AG20443 (cell line): ENCODE data around the gene TRPM2.
"Not testable (repeated sequence)": the region's sequence is repeated elsewhere in the genome, so short reads cannot be mapped to it uniquely, and the experiment has no call there.

ENCODE experiments used
- DNase-seq: peaks from one replicate; pipeline ENCODE4 v3.0.0; 2012; ENCODE audit warnings: low spot score, mixed read lengths

Gene TRPM2

DNA sequence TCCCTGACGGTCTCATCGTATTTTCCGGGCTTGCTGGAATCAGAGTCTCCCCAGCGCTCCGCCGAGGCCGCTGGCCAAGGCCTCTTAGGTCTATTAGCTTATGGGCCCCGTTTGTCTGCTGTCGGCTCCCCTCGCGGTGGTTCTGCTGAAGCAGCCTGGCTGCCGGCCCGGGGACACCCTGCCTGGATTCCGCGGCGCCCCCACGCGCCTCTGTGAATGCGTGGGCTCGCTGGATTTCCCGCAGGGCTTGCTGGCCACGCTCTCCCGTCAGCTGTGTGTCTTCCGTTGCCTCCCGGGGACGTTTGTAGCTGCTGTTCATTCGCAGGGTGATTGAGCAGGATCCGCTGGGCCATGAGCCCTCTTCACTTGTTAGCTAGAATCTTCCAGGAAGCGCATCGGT lies 110.3 kb downstream of the TRPM2 start:
- DNase-seq = no peak

DNA sequence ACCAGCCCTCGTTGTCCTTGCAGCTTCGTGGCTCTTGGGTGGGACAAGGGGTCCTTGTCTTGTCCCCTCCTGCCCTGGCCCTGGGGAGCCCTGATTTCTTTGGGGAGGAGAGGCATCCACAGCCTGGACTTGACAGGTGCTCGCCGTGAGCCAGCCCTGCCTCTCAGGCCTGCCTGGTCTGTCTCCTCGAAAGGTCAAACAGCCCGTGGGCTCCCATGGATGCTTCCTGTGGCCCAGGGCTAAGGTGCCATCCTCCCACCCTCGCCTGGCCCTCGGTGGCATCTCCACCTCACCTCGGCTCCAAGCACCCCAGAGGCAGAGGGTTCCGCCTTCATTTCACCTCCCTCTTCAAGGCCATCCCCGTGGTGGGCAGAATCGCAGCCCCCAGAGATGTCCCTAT lies 110.9 kb downstream of the TRPM2 start:
- no peak for DNase-seq

DNA sequence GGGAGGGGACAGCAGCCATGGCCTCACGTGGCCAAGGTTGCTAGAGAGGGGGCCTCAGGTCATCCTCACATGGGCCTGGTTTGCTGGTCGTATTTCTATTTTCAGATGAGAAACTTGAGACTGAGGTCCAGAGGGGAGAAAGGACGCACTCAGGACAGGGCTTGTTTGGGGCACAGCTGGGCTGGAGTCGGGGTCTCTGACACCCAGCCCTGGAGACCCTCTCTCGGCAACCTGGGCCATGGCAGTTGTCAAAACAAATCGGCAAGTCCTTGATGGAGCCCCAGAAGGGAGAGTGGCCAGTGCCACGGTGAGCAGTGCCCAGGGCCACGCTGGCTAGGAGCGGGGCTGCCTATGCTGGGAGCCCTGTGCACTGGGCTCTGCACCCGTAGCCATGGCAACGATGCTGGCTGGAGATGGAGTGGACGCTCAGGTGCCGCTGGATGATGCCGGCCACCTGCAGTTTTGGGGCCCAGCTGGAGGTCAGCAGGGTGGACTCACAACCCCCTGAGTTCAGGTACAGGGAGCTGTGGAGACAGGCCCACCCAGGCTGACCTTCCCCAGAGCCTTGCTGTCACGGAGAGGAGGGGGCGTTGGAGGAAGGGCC lies 113.0 kb downstream of the TRPM2 start:
- no peak for DNase-seq

DNA sequence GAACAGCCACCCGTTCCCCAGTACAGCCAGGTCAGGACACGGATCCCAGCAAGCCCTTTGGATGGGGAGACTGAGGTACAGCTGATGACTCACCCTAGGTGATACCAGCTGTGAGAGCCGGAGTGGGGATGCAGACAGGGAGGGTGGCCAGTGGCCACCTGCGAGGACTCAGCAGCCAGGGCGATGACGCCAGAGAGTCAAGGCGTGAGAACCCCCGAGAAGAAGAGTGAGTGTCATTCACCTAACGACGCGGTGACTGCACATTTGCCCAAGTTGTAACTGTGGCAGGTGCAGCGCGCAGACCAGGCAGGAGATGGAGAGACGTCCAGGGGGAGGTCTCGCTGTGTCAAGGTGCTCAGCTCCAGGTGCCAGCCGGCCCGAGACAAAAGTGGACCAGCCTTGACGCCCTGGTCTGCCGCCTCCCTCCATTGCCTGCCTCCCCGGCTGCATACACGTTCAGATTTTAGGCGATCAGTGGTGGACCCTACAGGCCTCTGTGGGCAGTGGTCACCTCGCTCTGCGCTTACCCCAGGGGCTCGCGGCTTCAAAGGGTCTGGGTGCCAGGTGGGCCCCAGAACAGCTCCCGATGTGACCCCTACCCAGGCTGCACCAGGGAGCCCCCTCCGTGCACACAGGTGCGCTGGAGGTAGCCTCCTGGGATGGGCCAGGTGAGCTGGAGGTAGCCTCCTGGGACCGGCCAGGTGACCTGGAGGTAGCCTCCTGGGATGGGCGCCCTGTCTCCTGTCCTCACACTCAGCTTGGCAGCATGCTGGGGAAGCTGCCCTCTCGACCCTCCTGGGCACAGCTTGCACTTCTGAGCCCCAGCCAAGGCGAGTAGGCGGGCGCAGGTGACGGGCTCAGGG lies 113.8 kb downstream of the TRPM2 start:
- DNase-seq = no peak

DNA sequence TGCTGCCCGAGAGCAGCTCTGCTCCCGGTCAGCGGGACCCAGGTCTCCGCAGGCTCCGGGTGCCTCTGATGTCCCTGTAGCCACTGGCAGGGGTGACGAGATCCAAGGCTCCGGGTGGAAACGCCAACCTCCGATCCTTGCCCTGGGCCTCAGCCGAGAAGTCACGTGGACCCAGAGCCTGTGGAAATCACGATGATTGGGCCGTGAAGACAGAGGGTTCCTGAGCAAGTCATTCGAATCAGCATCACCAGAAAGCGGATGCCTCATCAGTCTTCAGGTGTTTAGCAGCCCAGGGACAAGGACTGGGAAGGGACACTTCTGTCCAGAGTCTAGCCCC lies 114.4 kb downstream of the TRPM2 start:
- DNase-seq = no peak

DNA sequence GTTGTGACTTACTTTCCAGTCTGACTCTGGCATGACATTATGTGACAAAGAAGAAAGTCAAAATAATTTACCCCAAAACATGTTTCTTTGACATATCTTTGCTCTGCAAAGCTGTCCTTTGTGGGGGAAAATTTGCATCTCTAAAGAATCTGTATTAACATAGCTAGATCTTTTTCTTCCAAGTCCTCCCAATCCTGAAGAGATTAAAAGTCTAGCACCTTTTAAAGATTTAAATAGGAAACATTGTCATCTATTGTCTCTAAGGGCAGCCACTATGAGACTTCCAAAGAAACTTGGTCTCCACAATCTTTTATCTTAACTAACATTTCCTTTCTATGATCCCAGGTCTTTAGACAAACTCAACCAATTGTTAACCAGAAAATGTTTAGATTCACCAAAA lies 117.9 kb downstream of the TRPM2 start:
- DNase-seq = no peak

DNA sequence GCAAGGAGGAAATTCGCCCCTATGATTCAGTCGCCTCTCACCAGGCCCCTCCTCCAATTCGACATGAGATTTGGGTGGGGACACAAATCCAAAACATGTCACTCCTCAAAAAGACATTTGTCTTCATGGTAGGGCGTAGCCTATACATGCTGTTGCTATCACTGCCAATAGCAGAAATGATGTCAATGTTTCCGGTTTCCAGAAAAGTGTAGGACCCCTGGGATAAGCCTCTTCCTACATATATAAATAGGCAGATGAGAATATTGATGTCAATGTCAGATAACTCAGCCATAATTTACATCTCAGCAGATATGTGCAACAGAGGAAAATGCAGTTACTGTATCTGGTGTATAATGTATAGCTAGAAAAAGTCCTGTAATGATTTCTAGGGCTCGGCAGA lies 118.6 kb downstream of the TRPM2 start:
- DNase-seq = no peak

DNA sequence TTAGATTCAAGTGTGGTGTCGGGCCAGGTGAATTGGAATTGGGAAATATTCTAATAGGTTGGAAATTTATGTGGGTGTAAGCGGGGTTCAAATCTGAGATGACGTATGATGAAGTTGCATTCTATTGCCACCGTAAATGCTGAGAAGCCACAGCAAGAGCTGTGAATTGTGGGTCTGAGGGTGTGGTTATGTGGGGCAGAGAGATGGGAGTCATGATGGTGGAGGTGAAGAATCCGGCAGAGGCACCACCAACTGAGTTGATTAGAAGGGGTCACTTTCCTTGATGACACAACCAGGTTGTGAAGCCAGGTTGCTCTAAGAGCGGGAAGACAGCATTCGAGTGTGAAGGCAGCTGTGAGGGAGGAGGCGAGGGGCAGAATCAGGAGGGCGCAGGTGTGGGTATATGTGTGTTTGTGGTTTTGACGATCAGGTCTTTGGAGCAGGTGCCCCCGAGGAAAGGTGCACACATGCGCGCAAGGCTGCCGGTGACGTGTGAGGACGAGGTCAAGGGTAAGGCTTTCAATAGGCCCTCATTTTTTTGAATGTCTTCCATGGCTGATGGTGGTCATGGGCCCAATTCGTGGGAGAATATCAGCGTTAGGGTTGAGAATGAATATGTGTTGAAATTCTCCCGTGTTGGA lies 120.6 kb downstream of the TRPM2 start:
- no peak for DNase-seq

DNA sequence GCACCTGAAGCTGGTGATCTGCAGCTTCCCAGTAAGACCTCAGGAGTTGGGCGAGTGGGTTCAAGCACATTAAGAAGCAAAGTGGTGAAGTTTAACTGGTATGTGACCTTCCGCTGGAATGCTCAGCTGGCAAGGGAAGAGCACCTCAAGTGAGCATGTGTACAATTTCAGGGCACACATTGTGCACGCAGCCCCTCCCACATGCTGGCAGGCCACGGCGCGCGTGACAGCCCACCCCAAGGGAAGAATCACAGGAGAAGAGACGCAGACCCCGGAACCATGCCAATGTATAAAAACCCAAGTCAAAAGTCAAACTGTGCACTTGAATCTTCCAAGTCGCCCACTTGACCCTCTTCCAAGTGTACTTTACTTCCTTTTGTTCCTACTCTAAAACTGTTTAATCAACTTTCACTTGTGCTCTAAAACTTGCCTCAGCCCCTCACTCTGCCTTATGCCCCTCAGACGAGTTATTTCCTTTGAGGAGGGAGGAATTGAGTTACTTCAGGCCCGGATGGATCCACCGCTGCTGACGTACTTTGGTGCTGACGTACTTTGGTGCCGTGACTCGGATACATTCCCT lies 121.9 kb downstream of the TRPM2 start:
- DNase-seq = no peak

DNA sequence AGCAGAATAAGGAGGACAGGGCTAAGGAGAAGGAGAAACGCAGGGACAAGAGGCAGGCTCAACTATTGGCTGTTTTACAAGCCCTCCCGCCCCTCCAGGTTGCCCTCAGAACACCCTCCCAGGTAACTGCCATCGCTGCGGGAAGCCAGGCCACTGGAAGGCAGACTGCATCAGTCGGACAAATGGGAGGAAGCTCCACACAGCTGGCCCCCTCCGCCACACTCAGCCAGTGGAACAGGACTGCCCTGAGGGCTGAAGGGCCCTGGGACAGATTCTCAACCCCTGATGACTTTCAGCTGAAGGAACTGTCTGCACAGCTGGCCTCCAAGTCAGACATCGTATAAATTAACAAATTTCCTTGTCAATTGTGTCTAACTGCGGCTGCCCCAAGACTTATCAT lies 123.7 kb downstream of the TRPM2 start:
- DNase-seq = no peak

DNA sequence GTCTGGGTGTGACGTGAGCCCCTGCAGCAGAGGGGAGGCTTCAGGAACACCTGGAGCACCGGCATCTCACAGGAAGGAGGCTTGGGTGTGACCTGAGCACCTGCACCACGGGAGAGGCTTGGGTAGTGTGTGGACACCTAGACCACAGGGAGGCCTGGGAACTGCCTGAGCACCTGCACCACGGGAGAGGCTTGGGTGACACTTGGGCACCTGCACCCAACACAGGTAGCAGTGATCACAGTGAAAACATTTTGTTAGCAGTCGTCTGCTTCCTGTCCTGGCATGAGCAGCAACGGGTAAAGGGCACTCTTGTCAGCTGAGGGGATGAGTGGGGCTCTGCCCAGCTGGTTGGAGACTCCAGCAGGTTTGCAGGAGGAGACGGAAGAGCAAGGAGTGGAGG lies 124.3 kb downstream of the TRPM2 start:
- no peak for DNase-seq

DNA sequence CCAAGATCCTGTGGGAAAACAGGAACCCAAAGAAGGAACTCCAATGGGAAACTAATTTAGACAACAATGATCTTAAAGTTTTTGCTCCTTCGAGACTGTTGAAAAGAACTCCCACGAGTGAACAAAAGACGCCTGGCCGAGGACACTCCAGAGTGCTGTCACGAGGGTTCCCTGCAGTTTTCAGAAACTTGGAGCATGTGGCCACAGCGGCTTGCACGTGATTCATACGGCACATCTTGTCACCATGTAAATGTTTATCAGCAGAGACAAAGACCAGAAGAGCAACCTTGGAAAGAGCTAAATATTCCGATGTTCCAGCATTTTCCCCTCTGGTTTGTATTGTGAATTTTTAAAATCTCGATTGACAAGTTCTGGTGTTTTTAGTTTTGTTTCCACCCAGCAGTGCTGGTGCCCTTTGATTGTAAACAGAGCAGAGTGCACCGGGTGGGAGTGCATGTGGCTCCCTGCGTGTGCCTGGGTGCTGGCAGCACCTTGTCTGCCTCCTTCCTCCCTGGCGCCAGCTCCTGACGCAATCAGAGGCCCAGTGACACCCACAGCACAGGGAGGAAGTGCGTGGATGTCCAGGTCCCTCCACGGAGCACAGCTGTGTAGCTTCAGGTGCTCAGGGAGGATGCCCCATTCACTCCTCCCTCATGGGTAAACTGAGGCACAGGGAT lies 124.8 kb downstream of the TRPM2 start:
- no peak for DNase-seq

DNA sequence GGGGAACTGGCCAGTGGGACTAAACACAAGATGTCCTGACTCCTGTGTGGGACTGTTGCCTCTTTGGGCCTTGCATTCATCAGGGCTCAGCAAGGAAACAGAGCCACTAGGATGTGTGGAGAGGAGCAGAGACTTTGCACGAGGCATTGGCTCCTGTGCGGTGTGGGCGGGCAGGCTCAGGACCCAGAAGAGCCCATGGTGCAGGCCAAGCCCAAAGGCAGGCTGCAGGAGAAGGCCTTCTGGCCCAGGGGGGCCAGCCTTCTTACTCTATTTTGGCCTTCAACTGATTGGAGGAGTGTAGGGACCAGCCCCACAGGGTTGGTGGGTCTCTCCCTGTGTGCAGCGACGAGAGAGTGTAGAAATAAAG lies 125.4 kb downstream of the TRPM2 start:
- DNase-seq = no peak

DNA sequence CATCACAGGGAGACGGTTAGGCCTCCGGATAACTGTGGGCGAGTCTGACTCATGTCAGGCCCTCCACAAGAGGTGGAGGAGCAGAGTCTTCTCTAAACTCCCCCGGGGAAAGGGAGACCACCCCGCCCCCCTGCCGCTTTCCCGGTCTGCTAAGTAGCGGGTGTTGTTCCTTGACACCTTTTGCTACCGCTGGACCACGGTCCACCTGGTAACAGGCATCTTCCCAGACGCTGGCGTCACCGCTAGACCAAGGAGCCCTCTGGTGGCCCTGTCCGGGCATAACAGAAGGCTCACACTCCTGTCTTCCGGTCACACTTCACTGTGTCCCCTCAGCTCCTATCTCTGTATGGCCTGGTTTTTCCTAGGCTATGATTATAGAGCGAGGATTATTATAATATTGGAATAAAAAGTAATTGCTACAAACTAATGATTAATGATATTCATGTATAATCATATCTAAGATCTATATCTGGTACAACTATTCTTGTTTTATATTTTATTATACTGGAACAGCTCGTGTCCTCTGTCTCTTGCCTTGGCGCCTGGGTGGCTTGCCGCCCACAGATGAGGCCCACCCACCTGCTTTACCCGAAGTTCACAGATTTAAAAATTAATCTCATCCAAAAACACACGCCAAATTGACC lies 126.3 kb downstream of the TRPM2 start:
- not testable (repeated sequence) for DNase-seq

DNA sequence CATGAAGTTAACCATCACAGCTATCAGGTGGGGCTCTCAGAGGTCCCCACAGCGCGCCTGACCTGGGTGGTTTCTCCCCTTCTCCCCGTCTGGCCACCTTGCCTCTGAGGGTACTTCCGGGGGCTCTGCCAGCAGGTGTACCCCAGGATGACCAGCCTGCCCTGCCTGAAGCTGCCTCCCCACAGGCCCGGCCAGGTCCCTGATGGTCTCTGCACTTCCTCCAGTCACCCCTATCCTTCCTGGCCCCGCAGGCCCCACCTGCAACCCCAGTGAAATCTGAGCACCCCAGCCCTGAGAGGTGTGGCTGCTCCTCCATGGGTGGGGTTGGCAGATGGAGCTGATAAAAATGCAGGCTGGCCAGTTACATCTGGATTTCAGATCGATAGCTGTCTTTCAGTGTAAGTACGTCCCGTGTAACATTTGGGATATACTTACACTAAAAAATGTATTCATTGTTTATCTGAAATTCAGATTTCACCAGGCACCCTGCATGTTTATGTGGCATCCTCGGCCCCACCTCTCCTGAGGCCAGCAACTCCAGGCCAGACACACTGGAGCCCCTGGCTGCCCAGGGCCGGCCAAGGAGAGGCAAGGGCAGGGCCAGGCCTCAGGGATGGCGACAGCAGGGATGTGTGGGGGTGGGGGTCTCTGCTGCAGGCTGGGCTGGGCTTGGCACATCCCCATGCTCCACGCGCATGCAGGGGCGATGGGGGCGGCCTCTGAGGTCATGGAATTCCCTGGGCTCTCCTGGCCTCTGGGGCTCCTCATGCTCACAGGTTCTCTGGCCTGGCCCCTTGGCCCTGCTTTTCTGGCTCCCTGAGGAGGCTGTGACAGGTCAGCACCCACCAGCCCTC lies 127.0 kb downstream of the TRPM2 start:
- DNase-seq = no peak

DNA sequence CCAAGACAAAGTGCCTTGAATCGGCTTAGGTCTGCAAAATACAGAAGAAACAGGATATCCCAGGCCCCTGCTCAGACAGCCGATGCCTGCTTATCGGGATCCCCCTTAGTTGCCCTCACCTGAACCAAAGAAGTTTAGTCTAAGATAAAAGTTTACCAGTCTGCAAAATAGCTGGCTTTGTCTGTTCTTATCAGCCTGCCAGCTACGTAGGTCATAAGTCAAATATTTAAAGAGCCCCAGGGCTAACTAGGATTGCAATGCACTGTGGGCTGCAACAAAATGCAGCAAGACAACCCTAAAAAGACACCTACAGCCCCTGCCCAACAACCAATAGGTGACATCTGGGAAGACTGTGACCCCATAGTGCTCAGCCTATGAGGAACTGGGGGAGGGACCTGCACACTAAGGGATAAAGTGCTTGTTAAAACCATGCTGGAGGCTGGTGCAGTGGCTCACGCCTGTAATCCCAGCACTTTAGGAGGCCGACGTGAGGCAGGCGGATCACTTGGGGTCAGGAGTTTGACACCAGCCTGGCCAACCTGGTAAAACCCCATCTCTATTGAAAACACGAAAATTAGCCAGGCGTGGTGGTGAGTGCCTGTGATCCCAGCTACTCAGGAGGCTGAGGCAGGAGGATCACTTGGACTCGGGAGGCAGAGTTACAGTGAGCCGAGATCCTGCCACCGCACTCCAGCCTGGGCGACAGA lies 129.3 kb downstream of the TRPM2 start:
- no peak for DNase-seq

DNA sequence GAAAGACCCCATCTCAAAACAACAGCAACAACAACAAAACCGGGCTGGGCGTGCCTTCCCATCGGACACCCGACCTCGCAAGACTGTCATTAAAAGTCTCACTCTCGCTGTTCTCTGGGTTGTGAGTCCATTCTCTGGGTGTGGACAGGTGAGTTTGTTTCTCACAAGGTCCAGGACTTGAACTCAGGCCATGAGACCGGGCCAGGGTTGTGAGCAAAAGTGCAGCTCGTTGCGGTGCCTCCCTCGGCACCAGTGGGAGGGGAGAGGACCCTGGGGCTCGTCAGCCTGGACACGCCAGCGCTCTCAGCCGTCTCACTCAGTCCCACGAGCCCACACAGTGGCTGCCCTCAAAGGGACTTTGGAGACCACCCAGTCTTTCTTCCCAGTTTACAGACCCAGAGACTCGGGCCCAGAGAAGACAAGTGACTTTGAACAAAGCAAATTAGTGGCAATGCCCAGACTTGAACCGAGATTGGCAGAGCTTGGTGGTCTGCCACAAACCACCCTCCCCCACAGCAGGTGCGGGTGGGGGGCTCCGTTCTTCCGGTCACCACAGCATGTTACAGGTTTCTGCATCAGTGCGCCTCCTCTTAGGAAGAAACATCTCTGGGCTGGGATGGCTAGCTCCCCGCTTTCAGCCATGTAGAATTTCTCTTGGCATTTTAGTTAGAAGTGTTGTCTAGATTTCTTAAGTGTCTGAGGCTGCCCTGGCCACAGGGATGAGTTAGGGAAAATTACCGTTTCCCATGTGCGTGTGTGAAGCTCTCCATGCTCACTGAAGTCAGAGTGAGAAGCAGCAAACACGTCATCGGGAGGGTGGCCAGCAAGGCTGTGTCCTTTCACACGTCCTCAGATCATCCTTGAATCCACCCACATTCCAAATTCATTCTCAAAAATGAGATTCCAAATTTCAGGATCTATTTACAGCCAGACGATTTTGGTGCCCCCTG lies 130.1 kb downstream of the TRPM2 start:
- DNase-seq = peak; percentile 63

DNA sequence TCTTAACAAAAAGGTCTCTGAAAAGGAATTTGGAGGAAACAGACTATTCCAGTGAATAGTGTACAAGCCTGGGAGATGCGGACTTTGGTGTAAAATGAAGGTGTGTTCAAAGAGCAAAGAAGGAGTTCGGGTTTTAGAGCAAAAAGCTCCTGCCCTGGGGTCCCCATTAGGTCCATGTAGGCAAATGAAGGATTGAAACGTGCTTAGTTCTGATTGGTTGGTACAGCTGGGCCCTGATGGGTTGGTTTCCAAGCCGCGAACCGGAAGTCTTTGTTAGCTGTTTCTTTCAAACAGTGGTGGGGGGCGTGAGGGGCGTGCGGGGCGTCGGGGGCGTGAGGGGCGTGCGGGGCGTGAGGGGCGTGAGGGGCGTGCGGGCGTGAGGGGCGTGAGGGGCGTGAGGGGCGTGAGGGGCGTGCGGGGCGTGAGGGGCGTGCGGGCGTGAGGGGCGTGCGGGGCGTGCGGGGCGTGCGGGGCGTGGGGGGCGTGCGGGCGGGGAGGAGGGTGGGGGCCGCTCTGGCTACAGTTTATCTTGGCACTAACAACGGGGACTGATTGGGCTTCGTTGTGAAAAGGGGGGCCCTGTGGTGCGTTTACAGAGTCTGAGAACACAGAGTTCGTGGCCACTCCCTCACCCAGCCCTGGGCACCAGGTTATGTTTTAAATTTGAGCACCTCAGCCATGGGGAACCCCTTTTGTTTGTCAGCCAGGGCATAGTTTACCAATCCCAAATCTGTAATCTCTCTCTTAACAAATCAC lies 131.3 kb downstream of the TRPM2 start:
- no peak for DNase-seq
